ENCODE measurements around the gene NXF3. TPM values are rescaled to one million over a fixed set of nuclear protein-coding genes. Genes with fewer than 3 reads are reported as not detected.

Gene NXF3
- total RNA-seq, 2 donors from 2014 or later: 0.51 TPM; not detected in 1

- H3K27ac ChIP-seq (ENCODE audit: low read depth, low read length): no peak overlapping the region
- no peaks in the 10 kb centered on the region for H3K27me3 ChIP-seq (ENCODE audit: control insufficient read depth, insufficient read depth, low read length, poor library complexity, severe bottlenecking)
- 17 to 64% methylated on average over 1 to 2 of the region's 2 CpGs for WGBS, 2 experiments (ENCODE audit: insufficient coverage in 1 of 2, insufficient read length in 1 of 2)
- Mint-ChIP-seq H3K4me1 (peaks cover 16% of the 10 kb centered on the region), H3K9me3 (peaks cover 52% of the 10 kb centered on the region), H3K27me3 (ENCODE audit: insufficient read depth) (no peaks in the 10 kb centered on the region), H3K27ac (no peak overlapping the region), H3K4me3 (no peak overlapping the region), H3K36me3 (ENCODE audit: low read depth) (no peaks in the 10 kb centered on the region)
- no peaks in the 10 kb centered on the region for H3K36me3 ChIP-seq (ENCODE audit: control insufficient read depth, insufficient read depth, low read length)
- H3K4me3 ChIP-seq (ENCODE audit: low read length): no peak overlapping the region
- H3K9ac ChIP-seq (ENCODE audit: extremely low read depth, low read length, poor library complexity, severe bottlenecking): no peak overlapping the region
- no peak for TF ChIP-seq CTCF (conservative IDR thresholded peaks at IDR 0.05)
- H3K4me1 ChIP-seq (ENCODE audit: control insufficient read depth, insufficient read depth, low read length): no peaks in the 10 kb centered on the region
- DNase-seq: peak; percentile 49
- no peaks in the 10 kb centered on the region for H3K9me3 ChIP-seq (ENCODE audit: control insufficient read depth, low read length)
Measured at GRCh38 chrX:103098488-103098887, 5.5 kb upstream of the NXF3 start.

DNA sequence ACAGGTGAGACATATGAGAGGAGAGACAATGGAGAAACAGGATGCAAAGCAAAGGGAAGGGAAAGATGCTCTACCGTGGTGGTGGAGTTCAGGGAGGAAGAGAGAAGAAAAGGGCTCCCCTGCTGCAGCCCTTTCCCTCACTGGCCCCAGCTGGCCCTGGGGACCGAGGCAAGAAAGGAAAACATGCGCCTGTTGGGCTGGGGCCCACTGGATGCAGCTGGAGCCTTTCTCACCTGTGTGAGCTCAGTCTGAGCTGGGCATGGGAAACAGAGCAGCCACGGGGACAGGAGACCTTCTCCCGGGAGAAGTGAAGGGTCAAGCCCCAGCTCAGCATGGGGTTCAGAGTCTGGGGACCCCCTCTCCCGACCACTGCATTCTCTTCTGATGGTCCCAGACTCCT is 11.9 kb downstream of the NXF3 start:
- peaks cover 2% of the 10 kb centered on the region for H3K4me1 Mint-ChIP-seq
- Histone ChIP-seq H3K9ac (ENCODE audit: extremely low read depth, low read length, poor library complexity, severe bottlenecking) (no peak overlapping the region), H3K4me1 (ENCODE audit: control insufficient read depth, insufficient read depth, low read length) (no peaks in the 10 kb centered on the region), H3K27me3 (ENCODE audit: control insufficient read depth, insufficient read depth, low read length, poor library complexity, severe bottlenecking) (no peaks in the 10 kb centered on the region), H3K27ac (ENCODE audit: low read depth, low read length) (no peak overlapping the region), H3K4me3 (ENCODE audit: low read length) (no peak overlapping the region), H3K36me3 (ENCODE audit: control insufficient read depth, insufficient read depth, low read length) (no peaks in the 10 kb centered on the region), H3K9me3 (ENCODE audit: control insufficient read depth, low read length) (no peaks in the 10 kb centered on the region)
- peaks cover 57% of the 10 kb centered on the region for H3K9me3 Mint-ChIP-seq
- no peak for DNase-seq
- TF ChIP-seq CTCF (conservative IDR thresholded peaks at IDR 0.05): no peak
- H3K4me3 Mint-ChIP-seq: no peak overlapping the region
- H3K27me3 Mint-ChIP-seq (ENCODE audit: insufficient read depth): peaks cover 23% of the 10 kb centered on the region
- no peak overlapping the region for H3K27ac Mint-ChIP-seq
- WGBS, 2 experiments (ENCODE audit: insufficient coverage in 1 of 2, insufficient read length in 1 of 2): 83 to 91% methylated on average over 1 to 4 of the region's 6 CpGs
- no peaks in the 10 kb centered on the region for H3K36me3 Mint-ChIP-seq (ENCODE audit: low read depth)

DNA sequence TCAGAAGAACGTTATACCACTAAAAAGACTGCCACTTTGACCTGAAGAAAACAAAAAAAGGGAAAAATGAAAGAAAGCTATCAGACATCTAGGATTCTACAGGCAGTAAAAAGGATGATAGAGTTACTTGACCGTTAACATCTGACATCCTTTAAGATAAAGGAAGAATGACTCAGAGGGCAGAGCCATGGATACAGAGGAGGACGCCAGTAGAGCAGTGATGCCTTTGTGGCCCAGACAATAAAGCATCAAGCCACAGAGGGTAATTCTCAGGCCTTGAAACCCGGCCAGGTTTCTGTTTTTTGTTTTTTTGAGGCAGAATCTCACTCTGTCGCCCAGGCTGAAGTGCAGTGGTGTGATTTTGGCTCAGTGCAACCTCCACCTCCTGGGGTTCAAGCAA is 19.5 kb downstream of the NXF3 start:
- Histone ChIP-seq H3K36me3 (ENCODE audit: control insufficient read depth, insufficient read depth, low read length) (no peaks in the 10 kb centered on the region), H3K27ac (ENCODE audit: low read depth, low read length) (no peak overlapping the region), H3K9ac (ENCODE audit: extremely low read depth, low read length, poor library complexity, severe bottlenecking) (no peak overlapping the region), H3K27me3 (ENCODE audit: control insufficient read depth, insufficient read depth, low read length, poor library complexity, severe bottlenecking) (no peaks in the 10 kb centered on the region), H3K9me3 (ENCODE audit: control insufficient read depth, low read length) (no peaks in the 10 kb centered on the region), H3K4me1 (ENCODE audit: control insufficient read depth, insufficient read depth, low read length) (no peaks in the 10 kb centered on the region), H3K4me3 (ENCODE audit: low read length) (no peak overlapping the region)
- peaks cover 42% of the 10 kb centered on the region for H3K9me3 Mint-ChIP-seq
- H3K4me3 Mint-ChIP-seq: no peak overlapping the region
- WGBS, 2 experiments (ENCODE audit: insufficient coverage in 1 of 2, insufficient read length in 1 of 2): 20 to 81% methylated on average over 1 to 4 of the region's 5 CpGs
- no peak for TF ChIP-seq CTCF (conservative IDR thresholded peaks at IDR 0.05)
- no peak for DNase-seq
- H3K4me1 Mint-ChIP-seq: no peaks in the 10 kb centered on the region
- no peak overlapping the region for H3K27ac Mint-ChIP-seq
- H3K36me3 Mint-ChIP-seq (ENCODE audit: low read depth): no peaks in the 10 kb centered on the region
- peaks cover 2% of the 10 kb centered on the region for H3K27me3 Mint-ChIP-seq (ENCODE audit: insufficient read depth)

All from endodermal cell (in vitro differentiated cells).